Measurements from ENCODE around the gene SC5D. TPM values are rescaled to one million over a fixed set of nuclear protein-coding genes. Genes with fewer than 3 reads are reported as not detected.
A peak's percentile ranks its signal among the peaks of the same experiment; 100 is the strongest.

SC5D gene
- total and polyA plus RNA-seq, 11 donors: 16.9 to 28.9 (median 19.0) TPM

- ATAC-seq (no peak), DNase-seq (no peak)
- no peak overlapping the region for H3K27ac ChIP-seq
- H3K27me3 ChIP-seq: no peaks in the 10 kb centered on the region
- no peaks in the 10 kb centered on the region for H3K9me3 ChIP-seq
- no peak for TF ChIP-seq POLR2A (IDR thresholded peaks at IDR 0.05)
- H3K36me3 ChIP-seq: peaks cover 0 to 37% (median 23%) of the 10 kb centered on the region in 9 donors
- H3K4me3 ChIP-seq: no peak overlapping the region
- intact Hi-C loops (cut with DNase I): loop anchor here in 1 of 10 donors (10.0 kb wide), 1 partner anchor 1194 kb away; no protein-coding TSS in a partner anchor
- 93 to 100% (median 95%) methylated on average over 1 of the region's 1 CpG for WGBS, 4 donors
- H3K4me1 ChIP-seq: no peaks in the 10 kb centered on the region
These were observed 18.3 kb downstream of the SC5D start for GRCh38 chr11:121310908-121311307.

DNA sequence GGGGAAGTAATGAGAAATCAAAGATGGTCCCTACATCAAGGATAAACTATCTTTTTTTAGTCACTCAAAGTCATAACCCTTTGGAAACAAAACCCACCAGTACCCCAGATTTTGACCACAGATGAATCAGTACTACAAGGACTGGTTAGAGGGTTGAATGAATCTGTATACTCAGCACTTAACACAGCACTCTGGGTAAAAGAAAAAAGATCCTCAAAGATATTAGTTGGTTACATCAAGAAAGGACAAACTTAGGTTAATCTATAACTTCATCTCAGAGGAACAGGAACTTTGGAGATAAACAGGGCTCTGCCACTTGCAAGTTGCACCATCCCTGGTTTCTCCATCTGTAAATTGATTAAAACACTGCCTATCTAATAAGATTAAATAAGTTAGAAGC is 18.8 kb downstream of the SC5D start:
- Histone ChIP-seq H3K4me3 (no peak overlapping the region), H3K27me3 (no peaks in the 10 kb centered on the region), H3K36me3 (peaks cover 0 to 32% (median 22%) of the 10 kb centered on the region in 9 donors), H3K4me1 (no peaks in the 10 kb centered on the region), H3K9me3 (no peaks in the 10 kb centered on the region), H3K27ac (no peak overlapping the region)
- ATAC-seq (no peak), DNase-seq (no peak)
- TF ChIP-seq POLR2A (IDR thresholded peaks at IDR 0.05) (no peak), CTCF (IDR thresholded peaks at IDR 0.05) (no peak)
- intact Hi-C loops (cut with DNase I): loop anchor here in 1 of 10 donors (10.0 kb wide), 1 partner anchor 1193 kb away; no protein-coding TSS in a partner anchor

- intact Hi-C loops (cut with DNase I): loop anchor here in 1 of 10 donors (10.0 kb wide), 1 partner anchor 1192 kb away; no protein-coding TSS in a partner anchor
- no peak for DNase-seq
- Histone ChIP-seq H3K4me3 (no peak overlapping the region), H3K36me3 (peaks cover 0 to 21% (median 12%) of the 10 kb centered on the region in 9 donors), H3K27ac (no peak overlapping the region), H3K4me1 (no peaks in the 10 kb centered on the region), H3K9me3 (no peaks in the 10 kb centered on the region), H3K27me3 (no peaks in the 10 kb centered on the region)
- WGBS, 4 donors: 77 to 91% (median 84%) methylated on average over 2 of the region's 2 CpGs
- TF ChIP-seq POLR2A (IDR thresholded peaks at IDR 0.05): no peak
- TF ChIP-seq CTCF (IDR thresholded peaks at IDR 0.05): no peak
- no peak for ATAC-seq
These were observed 19.9 kb downstream of the SC5D start for GRCh38 chr11:121312483-121312882.

- Histone ChIP-seq H3K27ac (no peak overlapping the region), H3K36me3 (no peaks in the 10 kb centered on the region), H3K27me3 (peaks cover 0 to 8% (median 0%) of the 10 kb centered on the region in 9 donors), H3K4me3 (no peak overlapping the region), H3K4me1 (peaks cover 0 to 5% (median 0%) of the 10 kb centered on the region in 12 donors), H3K9me3 (no peaks in the 10 kb centered on the region)
- DNase-seq (peak in 1 of 5 donors; percentile 10), ATAC-seq (peak in 3 of 4 donors; percentile 66 to 78 (median 74))
- intact Hi-C loops (cut with DNase I): loop anchor here in 6 of 10 donors (1.0 to 10.0 kb wide), 6 partner anchors 133 to 1186 kb away; partner anchors contain the start of genes SORL1 (in 1 of the 6) and SORL1-AS1 (in 1 of the 6)
- no peak for TF ChIP-seq POLR2A (IDR thresholded peaks at IDR 0.05)
- TF ChIP-seq CTCF (IDR thresholded peaks at IDR 0.05): peak; percentile 45 to 75 (median 66)
- 25 to 36% (median 27%) methylated on average over 7 of the region's 7 CpGs for WGBS, 4 donors
These were observed 26.6 kb downstream of the SC5D start for GRCh38 chr11:121318848-121319834.

Data from heart left ventricle (tissue), 16 donors.